HT1080 (cell line): ENCODE results near the gene ATP5IF1. TPM values are rescaled to one million over a fixed set of nuclear protein-coding genes. Genes with fewer than 3 reads are reported as not detected.

Experiments
- DNase-seq: peaks from one replicate; pipeline ENCODE4 v3.0.0-alpha.2; 2015; ENCODE audit warnings: low read depth
- total RNA-seq: library from RNA; depleted of rRNA; stranded (reverse); fragments of >200 nt; shearing (Covaris generic); gene quantifications from 2 replicates; pipeline ENCODE4 v1.2.3, GENCODE V29; 2014

ATP5IF1 gene
- total RNA-seq, 1 experiment from 2014 or later: 171 TPM

- DNase-seq: no peak
Observed at GRCh38 chr1:28236656-28237322, 865 bp downstream of the ATP5IF1 start.

GRCh38 chr1:28239004-28239403, 3.1 kb downstream of the ATP5IF1 start:
- DNase-seq: no peak

GRCh38 chr1:28240024-28240423, 4.1 kb downstream of the ATP5IF1 start:
- DNase-seq: no peak

GRCh38 chr1:28241638-28242241, 5.8 kb downstream of the ATP5IF1 start:
- no peak for DNase-seq

GRCh38 chr1:28243685-28244311, 7.9 kb downstream of the ATP5IF1 start:
- no peak for DNase-seq

GRCh38 chr1:28244549-28245251, 8.8 kb downstream of the ATP5IF1 start:
- no peak for DNase-seq

GRCh38 chr1:28246427-28246832, 10.5 kb downstream of the ATP5IF1 start:
- DNase-seq: no peak

GRCh38 chr1:28247612-28248272, 11.8 kb downstream of the ATP5IF1 start:
- DNase-seq: no peak

GRCh38 chr1:28248273-28249012, 12.5 kb downstream of the ATP5IF1 start:
- DNase-seq: peak; percentile 79

- peak; percentile 74 for DNase-seq
Observed at GRCh38 chr1:28249013-28249865, 13.3 kb downstream of the ATP5IF1 start.

- DNase-seq: no peak
Observed at GRCh38 chr1:28249866-28250295, 14.0 kb downstream of the ATP5IF1 start.

- no peak for DNase-seq
Observed at GRCh38 chr1:28256197-28256827, 20.4 kb downstream of the ATP5IF1 start.

- DNase-seq: no peak
Observed at GRCh38 chr1:28257736-28258135, 21.8 kb downstream of the ATP5IF1 start.

GRCh38 chr1:28258628-28259251, 22.8 kb downstream of the ATP5IF1 start:
- no peak for DNase-seq

- peak; percentile 98 for DNase-seq
Observed at GRCh38 chr1:28259252-28259933, 23.5 kb downstream of the ATP5IF1 start, which contains the start of gene SESN2. SESN2 (plus strand) TSS chr1:28259518; CDS start chr1:28259848, 330 bp downstream.

GRCh38 chr1:28259934-28260802, 24.2 kb downstream of the ATP5IF1 start:
- DNase-seq: peak; percentile 71

- DNase-seq: no peak
Observed at GRCh38 chr1:28260803-28261174, 24.9 kb downstream of the ATP5IF1 start.
